ENCODE data around the gene ABCB11. TPM values are rescaled to one million over a fixed set of nuclear protein-coding genes. Genes with fewer than 3 reads are reported as not detected.

Gene ABCB11
- total RNA-seq, 1 experiment from 2014 or later = 0.12 TPM

DNA sequence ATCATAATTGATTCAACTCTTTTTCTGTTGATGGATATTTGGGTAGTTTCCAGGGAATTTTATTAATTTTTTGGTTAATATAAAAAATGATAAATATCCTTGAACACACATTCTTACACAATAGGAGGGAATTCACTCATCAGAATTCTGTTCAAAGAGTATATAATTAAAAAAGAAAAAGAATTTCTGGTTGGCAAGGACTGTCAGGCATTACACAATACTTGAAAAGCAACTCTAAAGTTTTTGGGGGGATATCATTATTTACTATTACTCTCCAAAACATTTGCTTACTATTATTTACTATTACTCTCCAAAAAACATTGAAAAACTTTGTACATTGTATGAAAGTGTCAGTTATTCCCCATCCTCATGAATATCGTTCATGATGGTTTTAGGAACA, 92.1 kb downstream of the ABCB11 start (continued):
- TF ChIP-seq, protein P1, sequence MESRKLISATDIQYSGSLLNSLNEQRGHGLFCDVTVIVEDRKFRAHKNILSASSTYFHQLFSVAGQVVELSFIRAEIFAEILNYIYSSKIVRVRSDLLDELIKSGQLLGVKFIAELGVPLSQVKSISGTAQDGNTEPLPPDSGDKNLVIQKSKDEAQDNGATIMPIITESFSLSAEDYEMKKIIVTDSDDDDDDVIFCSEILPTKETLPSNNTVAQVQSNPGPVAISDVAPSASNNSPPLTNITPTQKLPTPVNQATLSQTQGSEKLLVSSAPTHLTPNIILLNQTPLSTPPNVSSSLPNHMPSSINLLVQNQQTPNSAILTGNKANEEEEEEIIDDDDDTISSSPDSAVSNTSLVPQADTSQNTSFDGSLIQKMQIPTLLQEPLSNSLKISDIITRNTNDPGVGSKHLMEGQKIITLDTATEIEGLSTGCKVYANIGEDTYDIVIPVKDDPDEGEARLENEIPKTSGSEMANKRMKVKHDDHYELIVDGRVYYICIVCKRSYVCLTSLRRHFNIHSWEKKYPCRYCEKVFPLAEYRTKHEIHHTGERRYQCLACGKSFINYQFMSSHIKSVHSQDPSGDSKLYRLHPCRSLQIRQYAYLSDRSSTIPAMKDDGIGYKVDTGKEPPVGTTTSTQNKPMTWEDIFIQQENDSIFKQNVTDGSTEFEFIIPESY (IDR thresholded peaks at IDR 0.05; ENCODE audit: extremely low read depth, insufficient replicate concordance, low read length) = no peak

DNA sequence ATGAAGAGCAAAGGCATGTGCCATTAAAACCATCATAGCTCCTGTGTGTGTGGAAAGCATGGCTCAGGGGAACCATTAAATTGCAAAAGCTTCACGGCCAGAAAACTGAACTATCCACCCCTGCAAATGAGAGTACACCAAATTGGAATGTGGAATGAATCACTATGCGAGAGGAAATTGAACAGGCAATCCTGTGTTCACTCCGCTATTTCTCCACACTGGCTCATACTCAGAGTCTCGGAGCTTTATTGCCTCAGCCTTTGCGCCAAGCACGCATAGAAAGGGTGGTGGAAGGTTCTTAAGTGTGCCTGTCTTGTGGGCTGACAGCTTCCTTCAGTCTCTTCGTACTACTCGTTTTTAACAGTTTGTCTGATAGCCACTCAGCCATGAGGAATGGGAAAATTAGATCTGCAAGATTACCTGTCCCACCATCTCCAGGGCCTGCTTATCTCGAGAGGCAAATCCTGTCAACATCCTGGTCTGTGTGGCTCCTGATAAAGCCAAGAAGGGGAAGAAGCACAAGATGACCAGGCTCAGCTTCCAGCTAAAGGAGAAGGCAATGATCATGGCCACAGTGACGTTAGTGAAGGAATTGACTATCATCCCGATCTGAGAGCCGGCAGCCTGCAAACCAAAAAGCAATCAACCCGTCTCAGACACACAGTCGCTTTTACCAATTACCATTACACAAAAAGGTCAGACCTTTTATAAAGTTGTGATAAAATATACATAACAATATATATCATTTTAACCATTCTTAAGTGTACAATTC, 95.1 kb downstream of the ABCB11 start:
- no peaks in the 10 kb centered on the region for H3K36me3 ChIP-seq (ENCODE audit: control insufficient read depth in 1 of 2, insufficient read depth in 2 of 2, low read length in 2 of 2)
- no peaks in the 10 kb centered on the region for H3K9me3 ChIP-seq (ENCODE audit: control insufficient read depth in 1 of 2, insufficient read depth in 1 of 2, low read depth in 1 of 2, low read length in 2 of 2)
- H3K4me1 ChIP-seq (ENCODE audit: control insufficient read depth in 1 of 2, insufficient read depth in 2 of 2, low read length in 2 of 2) = no peaks in the 10 kb centered on the region
- RAD21 ChIA-PET (ENCODE audit: low non-redundant PET in 1 of 2, low total read pairs in 2 of 2, uncharacterized antibody in 2 of 2, unreplicated experiment in 2 of 2) = no interaction called here
- H3K9ac ChIP-seq (ENCODE audit: low read length) = no peak overlapping the region
- no peak overlapping the region for H3K4me3 ChIP-seq (replicated peaks in 1 of 2; ENCODE audit: low read depth in 1 of 2, low read length in 2 of 2)
- ATAC-seq (no peak), DNase-seq (ENCODE audit: low read depth, low spot score) (no peak)
- TF ChIP-seq CTCF (IDR thresholded peaks at IDR 0.05 in 2 of 3, conservative IDR thresholded peaks at IDR 0.05 in 1 of 3; ENCODE audit: borderline replicate concordance in 1 of 3, insufficient read depth in 1 of 3, low read depth in 2 of 3, low read length in 2 of 3) = no peak
- TF ChIP-seq POLR2A (IDR thresholded peaks at IDR 0.05; ENCODE audit: borderline replicate concordance, extremely low read depth, insufficient read depth, insufficient read length) = no peak
- no peak for TF ChIP-seq RAD21 (IDR thresholded peaks at IDR 0.05; ENCODE audit: low read depth)
- TF ChIP-seq EZH2phosphoT487 (IDR thresholded peaks at IDR 0.05; ENCODE audit: borderline replicate concordance) = no peak
- no peak for TF ChIP-seq REST (IDR thresholded peaks at IDR 0.05; ENCODE audit: low read depth)
- no peak for TF ChIP-seq MAX (IDR thresholded peaks at IDR 0.05)
- TF ChIP-seq JUND (IDR thresholded peaks at IDR 0.05) = no peak
- TF ChIP-seq CBX3 (IDR thresholded peaks at IDR 0.05; ENCODE audit: low read depth) = no peak
- TF ChIP-seq TCF7L2 (IDR thresholded peaks at IDR 0.05; ENCODE audit: borderline replicate concordance, extremely low read depth, insufficient read depth, insufficient read length) = no peak
- TF ChIP-seq CEBPB (IDR thresholded peaks at IDR 0.05; ENCODE audit: low read depth) = no peak
- TF ChIP-seq YY1 (IDR thresholded peaks at IDR 0.05; ENCODE audit: extremely low read depth, insufficient replicate concordance, low read depth, low read length) = no peak
- no peak for TF ChIP-seq SP1 (IDR thresholded peaks at IDR 0.05; ENCODE audit: low read depth)
- no TSS peak for BruUV-seq (replicated peaks)
- H2AFZ ChIP-seq (ENCODE audit: low read depth, low read length, poor library complexity, severe bottlenecking) = no peak overlapping the region
- H3K79me2 ChIP-seq (ENCODE audit: insufficient read depth, low read length) = no peaks in the 10 kb centered on the region
- H3K4me2 ChIP-seq (ENCODE audit: low read length) = no peak overlapping the region
- H3K9me2 ChIP-seq (ENCODE audit: insufficient read depth) = no peaks in the 10 kb centered on the region
- H3K27ac ChIP-seq (ENCODE audit: low read depth, low read length) = no peak overlapping the region
- POLR2A ChIA-PET = no interaction called here
- H4K20me1 ChIP-seq (ENCODE audit: insufficient read depth) = no peaks in the 10 kb centered on the region
- intact Hi-C loops (cut with micrococcal nuclease) = no loop called here
- CTCF ChIA-PET = no interaction called here
- no peaks in the 10 kb centered on the region for H3K27me3 ChIP-seq (ENCODE audit: insufficient read depth, low read length)

Measured in HCT116 (cell line).